Muscle of arm (tissue), 12 donors: ENCODE data around the gene TSPYL6. TPM values are rescaled to one million over a fixed set of nuclear protein-coding genes. Genes with fewer than 3 reads are reported as not detected.

Experiments used
- DNase-seq: peaks from one replicate; pipeline ENCODE4 v3.0.0-alpha.2; 2013
- polyA plus RNA-seq, 12 donors: library from polyadenylated mRNA; unstranded; fragments of 120-200 nt; gene quantifications; one replicate each; pipeline ENCODE4 v1.2.1, GENCODE V29; 2013; ENCODE audit not compliant: insufficient read length in 12 of 12

The TSPYL6 gene
- polyA plus RNA-seq, 12 donors, result 0.12 to 0.23 (median 0.14) TPM; not detected in 8

DNA sequence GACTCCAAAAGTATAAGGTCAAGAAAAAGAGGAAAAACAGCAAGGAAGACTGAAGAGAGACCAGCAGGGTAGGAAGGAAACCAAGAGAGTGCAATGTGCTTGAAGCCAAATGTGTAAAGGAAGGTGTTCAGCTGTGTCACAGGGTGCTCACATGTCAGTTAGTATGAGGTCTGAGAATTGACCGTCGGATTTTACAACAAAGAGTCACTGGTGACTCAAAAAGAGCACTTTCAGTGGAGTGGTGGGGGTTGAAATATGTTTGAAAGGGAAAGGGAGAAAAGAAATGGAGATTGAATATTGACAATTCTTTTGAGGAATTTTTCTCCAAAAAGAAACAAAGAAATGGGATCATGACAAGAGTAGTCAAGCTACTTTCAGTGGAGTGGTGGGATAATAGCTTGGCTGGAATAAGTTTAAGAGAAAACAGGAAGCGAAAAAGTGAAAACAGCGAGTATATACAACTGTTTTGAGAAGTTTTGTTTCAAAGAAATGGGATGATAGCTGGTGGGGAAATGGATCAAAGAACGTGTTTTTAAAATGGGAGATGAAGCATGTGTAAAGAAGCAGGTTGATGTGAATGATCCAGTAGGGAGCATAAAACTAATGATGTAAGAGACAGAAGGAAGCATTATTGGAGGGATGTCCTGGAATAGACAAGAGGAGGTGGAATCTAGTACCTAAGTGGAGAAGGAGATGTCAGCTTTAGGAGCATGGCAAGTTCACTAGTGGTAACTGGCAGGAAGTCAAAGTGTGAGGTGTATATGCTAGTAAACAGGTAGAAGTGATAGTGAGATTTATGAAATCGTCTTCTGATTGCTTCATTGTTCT is 3.6 kb upstream of the TSPYL6 start:
- no peak for DNase-seq

DNA sequence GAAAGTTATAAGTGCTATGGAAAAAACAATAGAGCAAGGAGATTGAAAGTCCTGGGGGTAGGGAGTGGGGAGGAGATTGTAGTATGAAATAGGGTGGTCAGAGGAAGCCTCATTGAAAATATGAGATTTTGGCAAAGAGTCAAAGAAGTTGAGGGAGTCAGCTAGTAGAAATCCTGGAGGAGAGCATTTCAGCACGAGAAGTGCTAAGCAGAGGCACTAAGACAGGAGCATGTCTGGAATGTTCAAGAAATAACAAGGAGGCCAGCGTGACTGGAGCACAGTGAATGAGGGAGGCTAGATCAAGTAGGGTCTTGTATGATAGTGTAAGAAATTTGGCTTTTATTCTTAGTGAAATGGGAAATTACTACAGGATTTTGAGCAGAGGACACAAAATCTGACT is 2.1 kb upstream of the TSPYL6 start:
- DNase-seq, result no peak

GRCh38 chr2:54255230-54256090 is 569 bp downstream of the TSPYL6 start:
- no peak for DNase-seq

DNA sequence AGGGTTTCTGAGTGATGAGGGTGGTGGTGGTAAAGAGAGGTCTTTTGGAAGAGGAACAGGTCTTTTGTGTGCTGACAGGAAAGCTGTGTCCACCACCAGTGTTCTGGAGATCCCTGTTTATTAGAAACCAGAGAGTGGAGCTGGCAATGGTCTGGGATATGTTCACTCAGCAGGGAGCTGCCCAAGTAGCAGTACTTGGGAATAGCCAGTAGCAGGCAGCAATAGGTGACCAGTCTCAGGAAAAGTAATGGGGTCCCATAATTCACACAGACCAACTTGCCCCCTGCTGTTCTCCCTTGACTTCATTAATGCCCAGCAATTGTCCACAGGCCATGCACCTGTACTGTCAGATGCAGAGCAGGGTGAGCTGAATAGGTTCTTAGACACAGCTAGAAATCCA is 1.8 kb downstream of the TSPYL6 start:
- DNase-seq, result no peak

DNA sequence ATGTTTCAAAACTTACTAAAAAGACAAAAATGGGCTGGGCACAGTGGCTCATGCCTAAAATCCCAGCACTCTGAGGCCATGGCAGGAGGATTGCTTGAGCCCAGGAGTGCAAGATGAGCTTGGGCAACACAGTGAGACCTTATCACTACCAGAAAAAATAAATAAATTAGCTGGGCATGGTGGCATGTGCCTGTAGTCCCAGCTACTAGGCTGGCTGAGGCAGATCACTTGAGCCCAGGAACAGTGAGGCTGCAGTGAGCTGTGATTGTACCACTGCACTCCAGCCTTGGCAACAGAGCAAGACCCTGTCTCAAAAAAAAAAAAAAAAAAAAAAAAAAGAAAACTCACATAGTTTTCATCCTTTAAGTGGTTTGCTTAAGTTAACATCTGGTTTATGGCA is 6.4 kb downstream of the TSPYL6 start:
- no peak for DNase-seq

DNA sequence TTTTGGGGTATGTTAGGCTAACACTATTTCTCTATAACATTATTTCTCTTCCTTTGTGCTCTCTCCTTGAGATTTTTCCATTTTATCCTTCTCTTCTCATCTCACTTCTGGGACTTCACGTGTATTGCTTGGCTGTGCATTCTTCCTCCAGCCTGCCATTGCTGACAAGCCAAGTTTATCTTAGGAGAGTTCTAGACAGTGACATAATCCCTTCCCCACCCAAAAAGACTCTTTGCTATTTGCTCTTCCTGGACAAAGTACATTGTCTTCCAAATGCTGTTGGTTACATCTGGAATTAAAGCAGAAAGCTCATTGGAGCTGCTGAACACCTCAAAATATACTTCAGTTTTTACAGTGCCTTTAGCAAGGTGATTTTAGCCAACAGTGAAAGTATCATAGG is 8.9 kb downstream of the TSPYL6 start:
- DNase-seq, result peak; percentile 37

- peak; percentile 81 for DNase-seq
Measured at GRCh38 chr2:54240515-54241469, 15.2 kb downstream of the TSPYL6 start.

DNA sequence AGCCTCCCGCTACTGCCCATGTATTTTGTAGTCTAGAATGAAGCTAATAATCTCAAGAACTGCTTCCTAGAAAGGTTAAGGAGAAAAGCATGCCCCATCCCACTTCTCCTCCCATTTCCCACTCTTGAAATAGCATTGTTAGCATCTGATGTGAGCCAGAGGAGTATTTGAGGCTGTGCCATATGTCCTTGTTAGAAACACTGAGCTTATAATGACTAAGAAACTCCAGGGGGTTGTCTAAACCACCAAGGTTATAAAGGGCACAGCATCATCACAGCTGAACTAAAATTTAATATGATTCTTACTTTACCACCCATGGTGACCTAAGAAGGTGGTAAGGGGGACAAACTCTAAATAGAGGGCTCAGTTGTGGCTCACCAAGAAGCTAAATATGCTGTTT is 16.6 kb downstream of the TSPYL6 start:
- DNase-seq, result no peak

DNA sequence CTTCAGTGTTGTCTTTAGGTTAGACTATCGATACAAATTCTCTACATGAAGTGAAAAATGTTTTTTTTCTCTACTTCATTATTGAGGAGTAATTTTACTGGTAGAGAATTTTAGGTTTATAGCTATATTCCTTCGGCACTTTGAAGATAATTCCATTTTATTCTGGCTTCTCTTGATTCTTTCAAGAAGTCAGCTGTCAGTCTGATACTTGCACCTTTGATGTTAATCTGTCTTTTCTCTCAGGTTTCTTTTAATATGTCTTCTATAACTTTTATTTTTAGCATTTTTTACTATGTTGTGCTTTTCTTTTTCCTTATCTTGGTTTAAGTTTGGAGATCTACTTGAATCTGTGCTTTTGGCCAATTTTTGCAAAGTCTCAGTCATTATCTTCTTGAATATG is 18.6 kb downstream of the TSPYL6 start:
- no peak for DNase-seq

DNA sequence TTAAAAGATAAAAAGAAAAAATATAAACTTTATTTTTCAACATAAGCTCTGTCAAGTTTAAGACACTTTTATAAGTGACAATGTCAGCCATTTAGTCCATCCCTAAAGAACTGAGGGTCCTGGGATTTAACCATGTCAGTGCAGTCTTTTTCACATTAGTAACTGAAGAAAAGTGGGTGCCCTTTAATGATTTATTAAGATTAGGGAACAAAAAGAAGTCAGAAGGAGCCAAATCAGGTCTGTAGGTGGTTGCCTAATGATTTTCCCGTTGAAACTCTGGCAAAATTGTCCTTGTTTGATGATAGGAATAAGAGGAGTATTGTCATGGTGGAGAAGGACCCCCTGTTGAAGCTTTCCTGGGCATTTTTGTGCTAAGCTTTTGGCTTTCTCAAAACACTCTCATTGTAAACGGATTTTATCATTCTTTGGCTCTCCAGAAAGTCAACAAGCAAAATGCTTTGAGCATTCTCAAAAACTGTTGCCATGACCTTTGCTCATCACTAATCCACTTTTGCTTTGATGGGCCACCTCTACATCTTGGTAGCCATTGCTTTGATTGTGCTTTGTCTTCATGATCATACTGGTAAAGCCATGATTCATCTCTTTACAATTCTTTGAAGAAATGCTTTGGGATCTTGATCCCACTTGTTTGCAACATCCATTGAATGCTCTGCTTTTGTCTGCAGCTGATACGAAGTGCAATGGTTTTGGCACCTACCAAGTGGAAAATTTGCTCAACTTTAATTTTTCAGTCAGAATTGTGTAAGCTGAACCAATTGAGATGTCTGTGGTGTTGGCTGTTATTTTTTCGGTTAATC is 22.0 kb downstream of the TSPYL6 start:
- DNase-seq, result no peak

- no peak for DNase-seq
Measured at GRCh38 chr2:54228945-54229344, 27.1 kb downstream of the TSPYL6 start.

DNA sequence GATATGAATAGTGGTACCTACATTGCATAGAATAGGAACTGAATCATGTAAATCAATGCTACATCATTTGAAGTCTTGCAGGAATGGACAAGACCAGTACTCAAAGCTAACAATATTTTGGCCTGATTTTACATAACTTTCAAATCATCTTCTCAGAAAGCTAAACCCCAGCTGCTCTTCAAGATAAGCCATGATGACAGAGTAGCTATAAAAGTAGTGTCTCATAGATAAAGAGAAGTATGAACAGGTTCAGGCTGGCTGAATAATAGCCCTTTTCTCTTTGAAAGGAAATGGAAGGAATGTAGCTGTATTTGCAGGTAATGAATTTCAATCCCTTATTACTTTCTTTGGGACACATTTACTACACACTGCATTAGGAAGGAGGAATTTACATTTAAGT is 28.2 kb downstream of the TSPYL6 start:
- DNase-seq, result no peak

GRCh38 chr2:54226260-54226659 is 29.8 kb downstream of the TSPYL6 start:
- DNase-seq, result no peak

GRCh38 chr2:54224997-54225396 is 31.0 kb downstream of the TSPYL6 start:
- DNase-seq, result no peak

- no peak for DNase-seq
Measured at GRCh38 chr2:54213082-54213481, 42.9 kb downstream of the TSPYL6 start.

DNA sequence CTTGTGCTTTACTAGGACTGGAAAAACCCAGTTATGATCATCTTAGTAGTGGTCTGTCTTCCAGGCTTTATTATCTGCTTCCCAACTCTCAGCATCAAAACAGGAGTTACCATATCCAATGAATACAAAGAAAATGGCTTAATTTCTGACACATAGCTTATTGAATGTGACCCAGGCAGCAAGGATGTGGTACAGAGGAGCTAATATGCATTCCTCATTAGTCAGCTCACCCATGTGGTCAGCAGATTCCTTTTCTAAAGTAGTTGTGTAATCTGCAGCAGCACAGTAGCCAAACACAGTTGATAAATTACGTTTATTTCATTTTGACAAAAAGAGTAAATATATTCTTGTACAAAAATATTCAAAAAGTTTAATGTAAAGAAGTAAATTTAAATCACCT is 43.6 kb downstream of the TSPYL6 start:
- DNase-seq, result no peak

DNA sequence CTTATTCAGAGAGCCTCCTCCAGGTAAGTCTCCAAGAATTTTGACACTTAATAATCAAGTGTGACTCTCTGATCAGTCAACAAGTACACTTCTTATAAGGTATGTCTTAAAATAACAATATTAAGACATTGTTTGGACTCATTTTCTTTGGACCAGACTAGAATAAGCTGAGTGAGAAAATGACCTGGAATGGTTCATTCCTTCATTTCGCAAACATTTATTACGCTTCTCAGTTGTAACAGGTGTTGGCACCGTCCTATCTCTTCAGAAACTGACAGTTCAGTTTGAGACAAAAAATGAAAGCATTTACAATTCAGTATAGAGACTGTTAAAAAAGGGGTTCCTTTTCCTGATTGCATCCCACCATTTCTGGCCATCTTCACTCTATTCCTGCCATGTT is 46.6 kb downstream of the TSPYL6 start:
- no peak for DNase-seq

DNA sequence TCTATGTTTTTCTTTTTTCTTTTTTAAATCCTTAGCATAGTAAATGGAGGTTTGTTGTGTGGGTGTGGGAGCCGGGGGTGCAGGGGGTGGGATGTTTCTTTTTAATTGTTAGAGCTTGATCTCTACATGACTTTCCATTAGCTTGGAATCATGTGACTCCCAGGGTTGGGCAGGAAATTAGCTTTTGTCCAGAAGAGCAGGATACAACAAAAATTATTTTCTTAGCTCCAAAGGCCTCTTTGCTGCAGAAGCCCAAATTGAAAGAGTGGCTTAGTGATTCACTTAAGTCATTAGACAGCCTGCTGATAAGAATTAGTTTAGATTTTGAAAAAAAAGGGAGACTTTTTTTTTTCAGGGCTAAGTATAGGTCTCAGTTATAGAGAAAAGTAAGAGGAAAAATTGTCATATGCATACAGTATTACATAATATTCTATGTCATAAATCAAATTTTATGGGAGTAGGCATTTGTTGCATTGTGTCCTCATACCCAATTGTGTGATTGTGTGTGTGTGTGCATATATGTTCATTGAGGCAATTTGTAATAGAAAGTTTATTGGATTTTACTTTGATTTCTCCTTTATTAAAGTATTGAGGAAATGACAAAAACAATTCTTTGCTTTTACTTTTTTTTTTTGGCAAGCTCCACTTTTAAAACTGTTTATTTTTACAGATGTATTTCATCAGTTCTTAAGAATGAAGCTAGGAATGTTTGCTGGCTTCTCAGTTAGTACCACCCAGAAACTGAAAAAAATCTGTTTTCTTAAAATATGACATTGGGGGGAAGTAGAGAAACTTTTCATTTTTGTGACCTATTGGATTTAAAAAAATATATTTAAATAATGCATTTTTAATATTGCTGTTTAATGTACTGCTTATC is 47.4 kb downstream of the TSPYL6 start:
- DNase-seq, result peak; percentile 44

DNA sequence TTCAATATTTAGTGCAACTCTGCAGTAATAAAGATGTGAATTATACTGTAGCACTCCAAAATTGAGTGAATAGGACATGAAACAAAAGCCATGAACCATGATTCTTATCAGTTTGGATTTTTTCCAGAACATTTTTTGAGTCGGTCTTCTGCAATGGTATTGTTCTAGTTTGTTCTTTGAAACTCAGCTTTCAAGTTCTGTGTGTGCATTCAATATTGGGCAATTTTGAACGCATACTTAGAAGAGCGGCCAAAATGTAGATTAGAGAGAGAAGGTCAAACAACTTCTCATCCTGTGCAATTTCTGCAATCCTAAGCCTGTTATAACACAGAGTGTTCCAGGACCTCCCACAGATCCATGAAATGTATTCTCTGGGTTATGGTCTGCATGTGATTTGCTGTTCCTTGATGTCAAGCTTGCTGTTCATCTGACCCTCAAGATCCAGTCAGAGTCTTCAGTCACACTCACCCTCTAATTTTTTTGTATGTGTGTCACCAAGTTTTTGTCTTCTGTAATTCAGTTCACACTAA is 48.3 kb downstream of the TSPYL6 start:
- peak; percentile 28 for DNase-seq

- no peak for DNase-seq
Measured at GRCh38 chr2:54206596-54206995, 49.4 kb downstream of the TSPYL6 start.
